Hematopoietic multipotent progenitor cell treated with erythropoietin and hydrocortisone succinate and interleukin-3 and kit ligand, for 17 days (in vitro differentiated cells): ENCODE data around the gene CDC42EP5.
A peak's percentile ranks its signal among the peaks of the same experiment; 100 is the strongest.
"Not testable (repeated sequence)": the region's sequence is repeated elsewhere in the genome, so short reads cannot be mapped to it uniquely, and the experiment has no call there.

Experiments
- DNase-seq: peaks from one replicate; pipeline ENCODE4 v3.0.0-alpha.2; 2015; ENCODE audit warnings: low spot score

CDC42EP5 gene

GRCh38 chr19:54489341-54489740 lies 16.2 kb upstream of the CDC42EP5 start:
- no peak for DNase-seq

GRCh38 chr19:54485851-54486250 lies 12.8 kb upstream of the CDC42EP5 start:
- no peak for DNase-seq

- no peak for DNase-seq
These were observed 11.4 kb upstream of the CDC42EP5 start for GRCh38 chr19:54484451-54484850.

- no peak for DNase-seq
These were observed 9.8 kb upstream of the CDC42EP5 start for GRCh38 chr19:54482889-54483288.

GRCh38 chr19:54481326-54481930 lies 8.3 kb upstream of the CDC42EP5 start:
- peak; percentile 41 for DNase-seq

- DNase-seq = no peak
These were observed 7.0 kb upstream of the CDC42EP5 start for GRCh38 chr19:54480051-54480450.

- peak; percentile 35 for DNase-seq
These were observed 5.7 kb upstream of the CDC42EP5 start for GRCh38 chr19:54478677-54479266.

GRCh38 chr19:54477650-54478049 lies 4.6 kb upstream of the CDC42EP5 start:
- no peak for DNase-seq

- DNase-seq = no peak
These were observed 2.6 kb upstream of the CDC42EP5 start for GRCh38 chr19:54475706-54476105.

- no peak for DNase-seq
These were observed 836 bp upstream of the CDC42EP5 start for GRCh38 chr19:54473892-54474372.

- DNase-seq = no peak
These were observed 1.9 kb downstream of the CDC42EP5 start for GRCh38 chr19:54470991-54471782.

GRCh38 chr19:54470276-54470887 lies 2.7 kb downstream of the CDC42EP5 start:
- DNase-seq = no peak

- DNase-seq = no peak
These were observed 3.6 kb downstream of the CDC42EP5 start for GRCh38 chr19:54469496-54469934.

GRCh38 chr19:54466110-54466480 lies 7.0 kb downstream of the CDC42EP5 start:
- DNase-seq = not testable (repeated sequence)

GRCh38 chr19:54465426-54466109 lies 7.5 kb downstream of the CDC42EP5 start:
- DNase-seq = no peak

GRCh38 chr19:54464630-54465425 lies 8.3 kb downstream of the CDC42EP5 start:
- peak; percentile 75 for DNase-seq

GRCh38 chr19:54464044-54464629 lies 9.0 kb downstream of the CDC42EP5 start:
- DNase-seq = peak; percentile 89

GRCh38 chr19:54463531-54464043 lies 9.5 kb downstream of the CDC42EP5 start, which contains the start of gene LENG9:
Gene LENG9, minus strand, starts transcription at chr19:54463778. Its CDS starts 252 bp downstream, at chr19:54463526.
- peak; percentile 94 for DNase-seq

GRCh38 chr19:54462655-54463530 lies 10.2 kb downstream of the CDC42EP5 start:
- no peak for DNase-seq
